Osteocyte (in vitro differentiated cells): ENCODE results near the gene PDCD1. TPM values are rescaled to one million over a fixed set of nuclear protein-coding genes. Genes with fewer than 3 reads are reported as not detected.
"Not testable (repeated sequence)": the region's sequence is repeated elsewhere in the genome, so short reads cannot be mapped to it uniquely, and the experiment has no call there.

Source experiments
- DNase-seq: peaks from one replicate; pipeline ENCODE4 v3.0.0; 2021; ENCODE audit warnings: mixed read lengths; ENCODE audit not compliant: unreplicated experiment; ENCODE audit errors: extremely low spot score
- H3K27ac Mint-ChIP-seq: one replicate; pipeline ENCODE4 v1.8.0; 2021; ENCODE audit warnings: mild to moderate bottlenecking, mixed read lengths; ENCODE audit not compliant: unreplicated experiment
- H3K27me3 Mint-ChIP-seq: one replicate; pipeline ENCODE4 v1.8.0; 2021; ENCODE audit warnings: mixed read lengths; ENCODE audit not compliant: unreplicated experiment
- H3K36me3 Mint-ChIP-seq: one replicate; pipeline ENCODE4 v1.8.0; 2021; ENCODE audit warnings: mixed read lengths; ENCODE audit not compliant: unreplicated experiment
- H3K4me1 Mint-ChIP-seq: one replicate; pipeline ENCODE4 v1.8.0; 2021; ENCODE audit warnings: mixed read lengths; ENCODE audit not compliant: unreplicated experiment
- H3K4me3 Mint-ChIP-seq: one replicate; pipeline ENCODE4 v1.8.0; 2021; ENCODE audit warnings: mild to moderate bottlenecking, moderate library complexity, mixed read lengths; ENCODE audit not compliant: unreplicated experiment
- H3K9me3 Mint-ChIP-seq: one replicate; pipeline ENCODE4 v1.8.0; 2021; ENCODE audit warnings: mixed read lengths; ENCODE audit not compliant: unreplicated experiment
- CTCF ChIP-seq: fragments of 200-600 bp; sonication (generic); IDR thresholded peaks from 2 replicates; pipeline ENCODE4 v1.5.0; 2021; ENCODE audit warnings: antibody characterized with exemption, mild to moderate bottlenecking, moderate library complexity
- total RNA-seq: library from RNA; stranded (reverse); gene quantifications from 2 replicates; pipeline ENCODE4 v1.2.1, GENCODE V29; 2021

The PDCD1 gene
- total RNA-seq, 1 donor from 2014 or later: not detected

- H3K27ac Mint-ChIP-seq: no peak overlapping the region
- H3K9me3 Mint-ChIP-seq: no peaks in the 10 kb centered on the region
- H3K4me3 Mint-ChIP-seq: no peak overlapping the region
- no peaks in the 10 kb centered on the region for H3K27me3 Mint-ChIP-seq
- DNase-seq: no peak
- peaks cover 5% of the 10 kb centered on the region for H3K4me1 Mint-ChIP-seq
- TF ChIP-seq CTCF: no peak
- H3K36me3 Mint-ChIP-seq: no peaks in the 10 kb centered on the region
Measured at GRCh38 chr2:241876528-241877196, 18.0 kb upstream of the PDCD1 start.

- not testable (repeated sequence) for H3K9me3 Mint-ChIP-seq, DNase-seq, H3K36me3 Mint-ChIP-seq, H3K27me3 Mint-ChIP-seq, H3K27ac Mint-ChIP-seq, H3K4me1 Mint-ChIP-seq, H3K4me3 Mint-ChIP-seq
- peak; percentile 47 for TF ChIP-seq CTCF
Measured at GRCh38 chr2:241875754-241876527, 17.2 kb upstream of the PDCD1 start.

- H3K27ac Mint-ChIP-seq: no peak overlapping the region
- H3K27me3 Mint-ChIP-seq: no peaks in the 10 kb centered on the region
- H3K4me1 Mint-ChIP-seq: no peaks in the 10 kb centered on the region
- no peaks in the 10 kb centered on the region for H3K36me3 Mint-ChIP-seq
- no peaks in the 10 kb centered on the region for H3K9me3 Mint-ChIP-seq
- no peak for TF ChIP-seq CTCF
- H3K4me3 Mint-ChIP-seq: no peak overlapping the region
- no peak for DNase-seq
Measured at GRCh38 chr2:241874277-241874925, 15.7 kb upstream of the PDCD1 start.

GRCh38 chr2:241873803-241874110 lies 15.1 kb upstream of the PDCD1 start:
- H3K36me3 Mint-ChIP-seq: no peaks in the 10 kb centered on the region
- H3K4me1 Mint-ChIP-seq: no peaks in the 10 kb centered on the region
- no peak overlapping the region for H3K27ac Mint-ChIP-seq

More at GRCh38 chr2:241873803-241874110, 15.1 kb upstream of the PDCD1 start:
- Mint-ChIP-seq H3K9me3 (no peaks in the 10 kb centered on the region), H3K4me3 (no peak overlapping the region), H3K27me3 (no peaks in the 10 kb centered on the region)
- DNase-seq: no peak
- TF ChIP-seq CTCF: no peak
